Dendritic cell treated with granulocyte-macrophage colony-stimulating factor and Interleukin-4, amounts not matched to agents 40 ng/mL and 50 ng/mL, for 4 days (primary cell): ENCODE results near the gene TAT.
"Not testable (repeated sequence)": the region's sequence is repeated elsewhere in the genome, so short reads cannot be mapped to it uniquely, and the experiment has no call there.

Source experiments
- H3K27ac Mint-ChIP-seq: one replicate; pipeline ENCODE4 v1.8.0; 2022; ENCODE audit warnings: mild to moderate bottlenecking, mixed read lengths
- H3K27me3 Mint-ChIP-seq: one replicate; pipeline ENCODE4 v1.8.0; 2022; ENCODE audit warnings: mild to moderate bottlenecking, mixed read lengths
- H3K36me3 Mint-ChIP-seq: one replicate; pipeline ENCODE4 v1.8.0; 2022; ENCODE audit warnings: low read depth, mixed read lengths
- H3K4me1 Mint-ChIP-seq: one replicate; pipeline ENCODE4 v1.8.0; 2022; ENCODE audit warnings: low read depth, mixed read lengths
- H3K4me3 Mint-ChIP-seq: one replicate; pipeline ENCODE4 v1.8.0; 2022; ENCODE audit warnings: mild to moderate bottlenecking, moderate library complexity, mixed read lengths
- H3K9me3 Mint-ChIP-seq: one replicate; pipeline ENCODE4 v1.8.0; 2022; ENCODE audit warnings: mixed read lengths
- intact Hi-C: fragments of 100-400 bp; cut with micrococcal nuclease; formaldehyde crosslinking; loops from one replicate; pipeline ENCODE4 v1.15.0; 2022

Gene TAT

GRCh38 chr16:71594000-71594646, 17.2 kb upstream of the TAT start:
- Mint-ChIP-seq H3K36me3 (no peaks in the 10 kb centered on the region), H3K9me3 (no peaks in the 10 kb centered on the region), H3K4me3 (no peak overlapping the region), H3K27ac (no peak overlapping the region), H3K27me3 (peaks cover 11% of the 10 kb centered on the region), H3K4me1 (peaks cover 5% of the 10 kb centered on the region)
- intact Hi-C loops, result no loop called here

- H3K36me3 Mint-ChIP-seq, result no peaks in the 10 kb centered on the region
- intact Hi-C loops, result no loop called here
- peaks cover 11% of the 10 kb centered on the region for H3K27me3 Mint-ChIP-seq
Observed at GRCh38 chr16:71593048-71593999, 16.4 kb upstream of the TAT start.

GRCh38 chr16:71591917-71592316, 15.0 kb upstream of the TAT start:
- H3K27ac Mint-ChIP-seq, result no peak overlapping the region
- intact Hi-C loops, result no loop called here
- no peaks in the 10 kb centered on the region for H3K36me3 Mint-ChIP-seq
- no peaks in the 10 kb centered on the region for H3K9me3 Mint-ChIP-seq
- peaks cover 11% of the 10 kb centered on the region for H3K27me3 Mint-ChIP-seq
- H3K4me1 Mint-ChIP-seq, result peaks cover 5% of the 10 kb centered on the region
- H3K4me3 Mint-ChIP-seq, result no peak overlapping the region

More at GRCh38 chr16:71593048-71593999, 16.4 kb upstream of the TAT start:
- Mint-ChIP-seq H3K27ac (no peak overlapping the region), H3K4me3 (no peak overlapping the region), H3K4me1 (peaks cover 5% of the 10 kb centered on the region), H3K9me3 (no peaks in the 10 kb centered on the region)

- H3K4me3 Mint-ChIP-seq, result no peak overlapping the region
- no peaks in the 10 kb centered on the region for H3K9me3 Mint-ChIP-seq
- H3K27ac Mint-ChIP-seq, result no peak overlapping the region
- H3K4me1 Mint-ChIP-seq, result peaks cover 5% of the 10 kb centered on the region
- H3K27me3 Mint-ChIP-seq, result peaks cover 9% of the 10 kb centered on the region
- H3K36me3 Mint-ChIP-seq, result no peaks in the 10 kb centered on the region
- intact Hi-C loops, result no loop called here
Observed at GRCh38 chr16:71590584-71590983, 13.7 kb upstream of the TAT start.

GRCh38 chr16:71590071-71590470, 13.2 kb upstream of the TAT start:
- H3K4me3 Mint-ChIP-seq, H3K27ac Mint-ChIP-seq, H3K4me1 Mint-ChIP-seq, H3K9me3 Mint-ChIP-seq, H3K36me3 Mint-ChIP-seq, intact Hi-C loops: not testable (repeated sequence)
- peaks cover 11% of the 10 kb centered on the region for H3K27me3 Mint-ChIP-seq

GRCh38 chr16:71589334-71589733, 12.4 kb upstream of the TAT start:
- H3K4me3 Mint-ChIP-seq, H3K4me1 Mint-ChIP-seq: not testable (repeated sequence)
- peaks cover 14% of the 10 kb centered on the region for H3K27me3 Mint-ChIP-seq

GRCh38 chr16:71585318-71585703, 8.4 kb upstream of the TAT start:
- Mint-ChIP-seq H3K4me3 (no peak overlapping the region), H3K4me1 (no peaks in the 10 kb centered on the region), H3K27ac (no peak overlapping the region), H3K36me3 (no peaks in the 10 kb centered on the region), H3K27me3 (peaks cover 12% of the 10 kb centered on the region), H3K9me3 (no peaks in the 10 kb centered on the region)
- intact Hi-C loops, result no loop called here

More at GRCh38 chr16:71589334-71589733, 12.4 kb upstream of the TAT start:
- intact Hi-C loops, H3K27ac Mint-ChIP-seq, H3K36me3 Mint-ChIP-seq, H3K9me3 Mint-ChIP-seq: not testable (repeated sequence)

- intact Hi-C loops, result no loop called here
- no peaks in the 10 kb centered on the region for H3K4me1 Mint-ChIP-seq
- H3K36me3 Mint-ChIP-seq, result no peaks in the 10 kb centered on the region
- H3K4me3 Mint-ChIP-seq, result no peak overlapping the region
- H3K27me3 Mint-ChIP-seq, result peaks cover 12% of the 10 kb centered on the region
- H3K9me3 Mint-ChIP-seq, result no peaks in the 10 kb centered on the region
- H3K27ac Mint-ChIP-seq, result no peak overlapping the region
Observed at GRCh38 chr16:71584543-71585317, 7.8 kb upstream of the TAT start.

- H3K36me3 Mint-ChIP-seq, intact Hi-C loops, H3K27ac Mint-ChIP-seq, H3K9me3 Mint-ChIP-seq, H3K4me3 Mint-ChIP-seq, H3K4me1 Mint-ChIP-seq: not testable (repeated sequence)
- peaks cover 12% of the 10 kb centered on the region for H3K27me3 Mint-ChIP-seq
Observed at GRCh38 chr16:71582553-71582848, 5.6 kb upstream of the TAT start.

- intact Hi-C loops, result no loop called here
- no peaks in the 10 kb centered on the region for H3K9me3 Mint-ChIP-seq
- H3K4me1 Mint-ChIP-seq, result no peaks in the 10 kb centered on the region
- H3K27ac Mint-ChIP-seq, result no peak overlapping the region
- no peaks in the 10 kb centered on the region for H3K36me3 Mint-ChIP-seq
- H3K4me3 Mint-ChIP-seq, result no peak overlapping the region
- H3K27me3 Mint-ChIP-seq, result peaks cover 31% of the 10 kb centered on the region
Observed at GRCh38 chr16:71574702-71575101, 2.2 kb downstream of the TAT start.

- no peaks in the 10 kb centered on the region for H3K4me1 Mint-ChIP-seq
- intact Hi-C loops, result no loop called here
- H3K27ac Mint-ChIP-seq, result no peak overlapping the region
- H3K4me3 Mint-ChIP-seq, result no peak overlapping the region
- H3K27me3 Mint-ChIP-seq, result peaks cover 38% of the 10 kb centered on the region
- no peaks in the 10 kb centered on the region for H3K36me3 Mint-ChIP-seq
- no peaks in the 10 kb centered on the region for H3K9me3 Mint-ChIP-seq
Observed at GRCh38 chr16:71573387-71574094, 3.4 kb downstream of the TAT start.

- Mint-ChIP-seq H3K27me3 (peaks cover 42% of the 10 kb centered on the region), H3K27ac (no peak overlapping the region)
Observed at GRCh38 chr16:71572497-71573116, 4.3 kb downstream of the TAT start.

GRCh38 chr16:71570144-71570543, 6.7 kb downstream of the TAT start:
- intact Hi-C loops, result no loop called here
- no peak overlapping the region for H3K4me3 Mint-ChIP-seq
- peaks cover 15% of the 10 kb centered on the region for H3K4me1 Mint-ChIP-seq
- H3K9me3 Mint-ChIP-seq, result no peaks in the 10 kb centered on the region
- H3K27ac Mint-ChIP-seq, result no peak overlapping the region
- peaks cover 30% of the 10 kb centered on the region for H3K27me3 Mint-ChIP-seq
- H3K36me3 Mint-ChIP-seq, result no peaks in the 10 kb centered on the region

More at GRCh38 chr16:71572497-71573116, 4.3 kb downstream of the TAT start:
- intact Hi-C loops, result no loop called here
- H3K9me3 Mint-ChIP-seq, result no peaks in the 10 kb centered on the region
- no peaks in the 10 kb centered on the region for H3K36me3 Mint-ChIP-seq
- H3K4me1 Mint-ChIP-seq, result no peaks in the 10 kb centered on the region
- no peak overlapping the region for H3K4me3 Mint-ChIP-seq
